Measurements from ENCODE around the gene RCCD1. TPM values are rescaled to one million over a fixed set of nuclear protein-coding genes. Genes with fewer than 3 reads are reported as not detected.
"Not testable (repeated sequence)": the region's sequence is repeated elsewhere in the genome, so short reads cannot be mapped to it uniquely, and the experiment has no call there.

RCCD1 gene
- polyA plus RNA-seq, 12 donors: 9.9 to 24.5 (median 13.6) TPM; not detected in 1

DNA sequence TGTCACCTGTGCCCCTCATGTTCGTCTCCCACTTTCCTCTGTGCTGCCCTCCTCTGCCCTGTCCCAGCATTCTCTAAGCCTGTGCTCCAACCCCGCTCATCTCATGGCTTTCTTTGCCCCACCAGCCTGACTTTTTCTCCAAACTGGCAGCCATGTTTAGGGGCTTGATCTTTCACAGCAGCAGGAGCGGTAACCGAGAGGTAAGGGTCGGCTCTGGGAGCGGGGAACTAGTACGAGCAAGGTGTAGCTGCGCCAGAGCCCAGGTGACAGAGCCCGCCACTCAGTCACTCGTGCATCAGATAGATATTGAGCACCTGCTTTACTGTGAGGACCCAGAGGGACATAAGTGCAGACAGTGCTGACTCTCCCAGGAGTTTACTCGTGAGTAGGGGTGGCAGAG is 38.2 kb upstream of the RCCD1 start:
- DNase-seq: no peak

DNA sequence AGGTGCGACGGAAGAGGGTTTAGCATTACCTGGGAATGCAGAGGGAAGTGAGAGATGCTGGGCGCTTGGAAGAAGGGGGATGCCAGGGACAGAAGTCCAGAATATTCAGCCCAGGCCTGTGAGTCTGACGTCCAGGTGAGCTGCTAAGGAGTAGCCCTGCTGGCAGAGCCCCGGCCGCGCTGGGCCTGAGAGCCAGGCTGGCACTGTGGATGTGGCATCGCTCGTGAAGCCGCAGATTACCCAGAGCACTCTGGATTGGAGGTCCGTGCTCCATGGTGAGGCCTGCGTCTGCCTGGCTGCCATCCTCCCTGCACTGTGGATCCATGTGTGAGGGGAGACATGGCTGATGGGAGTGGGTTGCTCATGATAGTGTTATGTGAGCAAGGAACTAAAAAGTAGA is 37.1 kb upstream of the RCCD1 start:
- no peak for DNase-seq

DNA sequence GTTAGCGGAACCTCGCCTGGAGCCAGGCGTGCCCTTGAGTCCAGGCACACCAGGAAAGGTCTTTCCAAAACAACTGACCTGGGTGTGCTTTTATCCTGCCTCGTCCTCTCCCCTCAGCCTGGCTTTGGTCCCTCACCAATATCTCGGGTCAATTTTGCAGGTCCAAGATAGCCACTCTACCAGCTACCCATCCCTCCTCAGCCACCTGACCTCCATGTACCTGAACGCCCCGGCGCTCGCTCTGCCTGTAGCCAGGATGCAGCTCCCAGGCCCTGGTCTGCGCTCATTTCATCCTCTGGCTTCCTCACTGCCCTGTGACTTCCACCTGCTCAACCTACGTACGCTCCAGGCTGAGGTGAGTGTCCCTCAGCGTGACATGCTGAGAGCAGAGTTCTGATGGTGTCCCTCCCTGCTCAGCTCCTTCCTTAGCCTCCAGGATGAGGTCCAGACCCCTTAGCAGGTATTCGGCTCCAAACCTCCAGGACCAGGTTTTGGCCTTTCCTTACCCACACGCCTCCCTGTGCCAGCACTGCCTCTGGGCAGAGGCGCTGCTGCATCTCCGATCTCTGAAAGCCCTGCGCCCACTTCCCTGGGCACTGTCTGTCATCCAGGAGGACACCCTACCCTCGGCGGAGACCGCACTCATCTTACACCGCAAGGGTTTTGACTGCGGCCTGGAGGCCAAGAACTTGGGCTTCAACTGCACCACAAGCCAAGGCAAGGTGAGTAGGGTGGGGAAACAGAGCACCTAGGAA is 36.5 kb upstream of the RCCD1 start:
- DNase-seq: no peak

- DNase-seq: no peak
Measured at GRCh38 chr15:90918835-90919234, 35.8 kb upstream of the RCCD1 start.

GRCh38 chr15:90921887-90922286 is 32.8 kb upstream of the RCCD1 start:
- DNase-seq: no peak

DNA sequence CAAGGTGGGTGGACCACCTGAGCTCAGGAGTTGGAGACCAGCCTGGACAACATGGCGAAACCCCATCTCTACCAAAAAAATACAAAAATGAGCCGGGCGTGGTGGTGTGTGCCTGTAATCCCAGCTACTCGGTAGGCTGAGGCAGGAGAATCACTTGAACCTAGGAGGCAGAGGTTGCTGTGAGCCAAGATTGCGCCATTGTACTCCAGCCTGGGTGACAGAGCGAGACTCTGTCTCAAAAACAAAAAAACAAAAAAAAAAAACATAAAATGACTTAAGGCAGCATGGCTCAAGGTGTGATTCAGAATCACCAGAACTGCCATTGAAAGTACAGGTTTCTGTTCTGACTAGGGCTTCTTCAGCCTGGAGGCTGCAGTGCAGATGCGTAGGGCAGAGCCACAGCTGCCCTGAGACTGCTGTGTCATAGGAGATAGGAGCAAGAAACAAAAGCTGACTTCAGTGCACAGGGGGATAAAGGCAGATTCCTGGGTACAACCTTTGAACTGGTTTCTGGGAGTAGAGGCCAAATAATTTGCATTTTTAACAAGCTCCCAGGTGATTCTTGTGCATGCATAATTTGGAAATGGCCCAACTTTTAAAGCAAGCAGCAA is 31.9 kb upstream of the RCCD1 start:
- not testable (repeated sequence) for DNase-seq

DNA sequence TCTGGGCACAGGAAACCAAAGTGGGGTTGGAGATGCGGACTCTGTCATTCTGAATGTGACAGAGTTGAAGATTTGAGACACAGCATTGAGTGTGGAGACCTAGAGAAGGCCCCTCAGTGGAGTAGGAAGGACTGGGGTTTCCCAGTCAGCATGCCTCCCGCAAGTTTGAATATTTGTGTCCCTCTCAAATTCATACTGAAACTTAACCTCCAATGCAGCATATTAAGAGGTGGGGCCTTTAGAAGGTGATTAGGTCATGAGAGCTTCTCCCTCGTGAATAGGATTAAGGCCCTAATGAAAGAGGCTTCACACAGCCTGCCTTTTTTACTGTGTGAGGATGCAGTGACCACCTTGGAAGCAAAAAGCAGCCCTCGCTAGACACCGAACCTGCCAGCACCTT is 30.3 kb upstream of the RCCD1 start:
- DNase-seq: no peak

GRCh38 chr15:90926766-90927165 is 27.9 kb upstream of the RCCD1 start:
- DNase-seq: not testable (repeated sequence)

DNA sequence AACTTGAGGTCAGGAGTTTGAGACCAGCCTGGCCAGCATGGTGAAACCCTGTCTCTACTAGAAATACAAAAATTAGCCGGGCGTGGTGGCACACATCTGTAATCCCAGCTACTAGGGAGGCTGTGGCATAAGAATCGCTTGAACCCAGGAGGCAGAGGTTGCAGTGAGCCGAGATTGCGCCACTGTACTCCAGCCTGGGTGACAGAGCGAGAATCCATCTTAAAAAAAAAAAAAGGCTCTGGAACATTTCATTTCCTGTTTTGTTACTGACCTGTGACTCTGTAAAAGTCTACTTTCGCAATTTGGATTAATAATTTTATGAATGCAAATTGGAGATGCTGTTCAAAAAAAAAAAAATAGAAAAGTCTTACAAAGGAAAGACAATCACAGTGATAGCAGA is 26.6 kb upstream of the RCCD1 start:
- not testable (repeated sequence) for DNase-seq

- DNase-seq: no peak
Measured at GRCh38 chr15:90929246-90930019, 25.3 kb upstream of the RCCD1 start.

DNA sequence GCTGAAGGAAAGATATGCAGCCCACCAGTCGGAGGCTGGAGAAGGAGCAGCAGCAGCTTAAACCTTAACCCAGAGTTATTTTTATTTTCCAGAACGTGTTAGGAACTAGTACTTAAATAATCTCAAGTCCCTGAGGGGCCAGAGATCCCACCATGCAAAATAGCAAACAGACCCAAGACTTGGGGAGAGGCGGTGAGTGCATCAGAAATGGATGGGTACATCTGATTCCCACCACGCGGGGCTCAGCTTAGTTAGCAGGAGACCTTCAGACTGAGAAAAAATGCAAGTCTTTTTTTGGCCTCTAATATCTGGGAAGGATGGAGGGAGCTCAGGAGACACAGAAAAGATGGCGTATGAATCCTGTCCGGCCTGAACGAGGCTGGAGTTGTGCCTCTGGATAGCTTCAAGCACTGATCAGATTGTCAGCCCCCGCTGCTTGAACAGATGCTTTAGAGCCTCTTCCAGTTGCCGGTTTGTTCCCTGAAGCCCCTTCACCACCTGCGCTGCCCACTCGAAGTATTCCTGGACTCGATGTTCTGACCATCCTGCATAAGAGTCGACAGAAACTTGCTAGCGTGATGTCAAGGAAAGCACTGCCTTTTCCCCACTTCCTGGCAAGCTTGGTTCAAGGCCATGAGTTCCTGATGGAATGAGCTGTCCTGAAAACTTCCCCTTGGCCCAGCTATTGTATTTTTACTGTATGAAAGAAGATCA is 23.7 kb upstream of the RCCD1 start:
- DNase-seq: no peak

GRCh38 chr15:90931575-90931827 is 23.2 kb upstream of the RCCD1 start:
- no peak for DNase-seq

DNA sequence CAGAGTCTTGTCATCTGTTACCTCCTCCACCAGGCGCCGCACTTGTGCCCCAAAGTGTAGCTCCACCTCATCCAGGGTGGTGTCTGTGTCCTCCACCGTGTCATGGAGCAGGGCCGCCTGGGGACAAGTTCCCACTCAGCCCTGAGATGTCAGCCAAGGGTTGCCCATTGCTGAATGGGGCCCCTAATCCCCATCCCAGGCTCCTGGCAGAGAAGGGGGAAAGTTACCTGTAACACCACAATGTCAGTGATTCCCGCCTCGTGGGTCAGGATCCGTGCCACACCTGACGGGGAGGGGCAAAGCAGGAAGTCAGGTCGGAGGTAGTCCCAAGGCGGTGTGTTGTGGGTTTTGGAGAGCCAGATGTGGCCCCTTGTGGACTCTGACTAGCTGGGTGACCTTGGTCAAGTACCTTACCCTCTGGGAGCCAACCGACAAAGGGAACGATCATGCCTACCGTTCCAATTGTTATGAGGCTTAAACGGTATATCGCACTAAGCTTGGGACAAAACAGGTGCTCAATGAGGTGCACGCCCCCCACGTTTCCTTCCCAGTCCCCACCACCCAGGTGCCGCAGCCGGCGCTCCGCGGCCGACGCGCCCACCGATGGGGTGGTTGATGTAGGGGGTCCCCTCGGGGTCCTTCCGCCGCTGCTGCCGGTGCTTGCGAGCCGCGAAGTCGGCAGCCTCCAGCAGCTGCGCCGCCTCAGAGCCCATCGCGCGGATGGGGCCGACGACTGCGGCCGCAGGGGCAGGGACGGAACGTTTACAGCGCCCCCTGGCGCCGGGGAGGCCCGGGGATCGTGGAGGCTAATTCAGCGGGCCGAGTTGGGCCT is 22.6 kb upstream of the RCCD1 start, which contains the start of gene HDDC3:
HDDC3 (minus strand) TSS at position 722 of the 832 bp plus-strand sequence; CDS start at position 713, 9 bp downstream.
- DNase-seq: peak; percentile 92

DNA sequence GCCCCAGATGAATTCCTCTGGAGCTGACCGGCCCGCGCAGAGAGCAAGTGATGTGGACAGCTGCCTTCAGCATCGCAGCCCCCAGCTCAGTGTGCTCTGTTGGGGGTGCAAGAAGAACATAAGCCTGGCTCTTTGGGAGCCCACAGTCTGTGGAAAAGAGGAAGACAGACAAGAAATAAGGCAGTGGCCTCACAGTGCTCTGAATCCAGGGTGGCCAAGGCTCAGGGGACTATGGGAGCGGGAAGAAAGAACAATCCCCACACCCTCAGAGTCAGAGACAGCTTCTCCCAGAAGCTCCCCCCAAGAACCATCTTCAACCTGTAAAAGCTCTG is 22.1 kb upstream of the RCCD1 start:
- DNase-seq: no peak

DNA sequence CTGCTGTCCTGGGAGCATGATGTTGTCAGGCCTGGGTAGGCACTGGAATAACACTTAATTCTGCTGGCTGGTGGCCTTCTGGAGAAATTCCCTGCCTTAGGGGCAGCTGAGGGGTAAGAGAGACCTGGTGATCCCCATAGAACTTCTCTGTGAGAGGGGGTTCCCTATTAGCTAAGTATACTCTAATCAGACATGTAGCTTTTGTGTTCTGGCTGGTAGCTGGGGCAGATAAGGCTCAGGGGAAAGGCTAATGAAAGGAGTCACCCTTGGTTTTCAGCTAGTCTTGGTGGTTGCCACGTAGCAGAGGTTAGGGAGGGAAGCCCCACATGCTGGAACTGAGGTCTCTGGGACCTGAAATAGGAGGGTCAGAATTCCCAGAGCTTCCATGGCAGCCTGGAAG is 21.4 kb upstream of the RCCD1 start:
- DNase-seq: no peak

DNA sequence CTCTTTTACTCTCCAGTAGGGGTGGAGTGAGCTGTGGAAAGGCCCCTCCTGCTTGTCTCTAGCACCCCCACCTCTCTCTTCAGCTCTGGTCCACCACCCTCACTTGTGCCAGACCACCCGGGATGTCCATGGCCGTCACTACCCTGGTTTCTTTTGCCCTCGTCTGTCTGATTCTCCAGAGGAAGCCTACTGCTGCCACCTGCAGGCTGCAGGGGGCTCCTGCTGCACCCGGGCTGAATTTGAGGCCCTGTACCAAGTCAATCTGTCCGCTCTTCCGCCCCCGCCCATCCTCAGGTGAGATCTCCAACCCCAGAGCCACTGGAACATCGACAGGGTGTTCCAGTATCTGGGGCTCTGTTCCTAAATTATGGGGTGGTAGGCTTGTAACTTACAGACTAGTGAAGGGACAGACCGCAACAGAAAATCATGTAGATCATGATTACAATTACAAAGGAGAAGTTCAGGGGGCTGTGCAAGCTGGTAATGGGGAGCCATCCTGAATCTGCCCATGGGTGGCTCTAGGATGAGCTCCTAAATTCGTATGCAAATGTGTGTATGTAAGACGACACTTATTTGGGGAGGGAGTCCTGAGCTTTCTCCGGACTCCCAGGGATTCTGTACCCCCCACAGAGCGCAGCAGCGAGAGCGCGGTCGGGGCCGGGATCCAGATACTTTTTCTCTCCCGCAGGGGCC is 20.3 kb upstream of the RCCD1 start:
- peak; percentile 77 for DNase-seq

GRCh38 chr15:90934949-90935751 is 19.5 kb upstream of the RCCD1 start, which contains the start of gene UNC45A:
TSS of gene UNC45A (plus strand) at chr15:90935285. CDS start at chr15:90935325, 40 bp downstream.
- DNase-seq: peak; percentile 89

- no peak for DNase-seq
Measured at GRCh38 chr15:90936823-90937222, 17.9 kb upstream of the RCCD1 start.

DNA sequence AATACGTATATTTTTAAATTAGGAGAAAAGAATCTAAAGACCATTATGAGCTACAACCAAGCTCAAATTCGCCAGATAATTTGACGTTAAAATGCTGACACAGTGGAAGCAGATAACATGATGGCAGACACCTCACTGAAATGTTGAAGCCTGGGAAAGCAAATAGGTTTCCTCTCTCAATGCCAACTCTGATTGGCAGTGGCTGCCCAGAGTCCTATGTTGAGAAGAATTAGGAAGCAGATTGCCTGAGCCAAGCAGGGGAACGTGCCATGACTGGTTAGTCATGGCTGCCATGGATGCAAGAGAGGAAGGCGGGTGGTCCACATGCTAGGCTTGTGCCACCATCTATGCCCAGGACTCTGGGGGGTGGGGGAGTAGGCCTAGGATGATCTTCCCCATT is 16.4 kb upstream of the RCCD1 start:
- no peak for DNase-seq

- no peak for DNase-seq
Measured at GRCh38 chr15:90939756-90940155, 14.9 kb upstream of the RCCD1 start.
